Hematopoietic multipotent progenitor cell treated with erythropoietin and hydrocortisone succinate and interleukin-3 and kit ligand, for 17 days (in vitro differentiated cells): ENCODE data around the gene MMP24OS.
A peak's percentile ranks its signal among the peaks of the same experiment; 100 is the strongest.
"Not testable (repeated sequence)": the region's sequence is repeated elsewhere in the genome, so short reads cannot be mapped to it uniquely, and the experiment has no call there.

ENCODE experiments used
- DNase-seq: peaks from one replicate; pipeline ENCODE4 v3.0.0-alpha.2; 2015; ENCODE audit warnings: low spot score

MMP24OS gene

DNA sequence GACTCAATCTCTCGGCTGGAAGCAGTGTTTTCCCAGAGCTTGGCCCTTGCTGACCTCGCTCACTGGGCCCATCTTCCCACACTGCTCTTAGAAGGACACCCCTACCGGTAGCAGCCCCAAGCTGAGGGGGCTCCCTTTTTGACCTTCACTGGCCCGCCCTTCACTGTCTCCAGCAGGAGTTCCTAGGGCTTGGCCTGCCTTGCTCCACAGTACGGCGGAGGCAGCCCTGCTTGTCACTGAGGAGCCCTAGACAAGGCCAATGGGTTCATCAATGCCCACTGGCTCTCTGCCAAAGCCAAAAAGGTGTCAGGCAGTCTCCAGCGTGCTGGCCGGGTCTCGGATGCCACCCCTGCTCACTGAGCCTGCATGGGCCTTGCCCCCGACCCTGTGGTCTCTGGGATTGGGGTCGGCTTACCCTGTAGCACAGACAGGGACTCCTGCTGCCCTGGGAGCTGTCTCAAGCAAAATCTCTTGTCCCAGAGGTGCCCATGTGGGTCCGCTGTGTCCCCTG is 2.1 kb downstream of the MMP24OS start:
- no peak for DNase-seq

DNA sequence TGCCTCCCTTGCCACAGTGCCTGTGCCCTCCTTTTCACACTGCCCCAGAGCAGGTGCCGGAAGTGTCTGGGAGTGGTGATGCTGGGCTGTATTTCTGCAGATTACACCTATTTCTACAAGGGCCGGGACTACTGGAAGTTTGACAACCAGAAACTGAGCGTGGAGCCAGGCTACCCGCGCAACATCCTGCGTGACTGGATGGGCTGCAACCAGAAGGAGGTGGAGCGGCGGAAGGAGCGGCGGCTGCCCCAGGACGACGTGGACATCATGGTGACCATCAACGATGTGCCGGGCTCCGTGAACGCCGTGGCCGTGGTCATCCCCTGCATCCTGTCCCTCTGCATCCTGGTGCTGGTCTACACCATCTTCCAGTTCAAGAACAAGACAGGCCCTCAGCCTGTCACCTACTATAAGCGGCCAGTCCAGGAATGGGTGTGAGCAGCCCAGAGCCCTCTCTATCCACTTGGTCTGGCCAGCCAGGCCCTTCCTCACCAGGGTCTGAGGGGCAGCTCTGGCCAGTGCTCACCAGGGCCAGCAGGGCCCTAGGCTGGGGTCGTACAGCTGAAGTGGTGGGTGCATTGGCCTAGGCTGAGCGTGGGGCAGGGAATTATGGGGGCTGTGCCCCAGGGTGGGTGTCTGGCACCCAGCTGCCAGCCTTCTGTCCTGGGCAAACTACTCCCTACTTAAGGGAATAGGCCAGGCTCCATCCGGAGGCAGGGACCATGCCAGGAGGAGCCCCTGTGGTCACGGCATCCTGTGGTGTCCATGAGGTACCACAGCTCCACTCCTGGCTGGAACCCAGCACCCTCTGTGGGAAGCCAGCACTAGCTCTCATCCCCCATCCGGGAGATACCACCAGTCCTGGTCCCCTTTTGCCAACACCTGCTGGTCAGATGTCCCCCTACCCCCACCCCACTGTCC is 3.5 kb downstream of the MMP24OS start:
- no peak for DNase-seq

DNA sequence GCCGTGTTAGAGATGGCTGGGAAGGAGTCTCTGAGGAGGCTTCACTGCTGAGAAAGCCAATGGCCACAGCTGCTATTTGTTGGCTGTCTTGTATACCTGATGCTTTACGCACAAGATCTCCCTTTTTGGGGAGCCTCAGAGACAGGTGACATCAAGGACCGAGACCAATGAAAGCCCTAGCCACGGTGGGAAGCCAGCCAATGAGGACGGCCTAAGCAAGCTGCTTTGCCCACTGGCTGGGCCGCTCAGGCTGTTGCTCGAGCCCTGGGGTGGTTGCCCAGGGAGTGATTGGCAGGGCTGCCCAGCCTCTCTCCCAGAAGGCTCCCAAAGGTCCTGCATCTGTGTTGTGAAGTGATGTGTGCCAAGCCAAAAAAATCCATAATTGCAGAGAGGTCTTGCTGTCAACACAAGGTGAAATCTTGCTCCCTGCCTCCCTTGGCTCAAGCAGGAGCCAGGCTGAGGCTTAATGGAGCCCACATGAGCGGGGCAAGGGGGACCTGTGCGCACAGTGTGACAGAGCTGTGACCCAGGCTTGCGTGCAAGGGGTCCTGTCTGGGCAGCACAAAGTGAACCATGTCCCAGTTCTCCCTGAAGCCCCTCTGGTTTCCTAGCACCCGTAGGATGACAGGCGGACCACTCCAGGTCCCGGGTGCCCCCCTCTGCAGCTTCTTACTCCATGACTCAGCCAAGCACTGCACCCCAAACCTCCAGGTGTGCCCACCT is 4.3 kb downstream of the MMP24OS start:
- DNase-seq = no peak

DNA sequence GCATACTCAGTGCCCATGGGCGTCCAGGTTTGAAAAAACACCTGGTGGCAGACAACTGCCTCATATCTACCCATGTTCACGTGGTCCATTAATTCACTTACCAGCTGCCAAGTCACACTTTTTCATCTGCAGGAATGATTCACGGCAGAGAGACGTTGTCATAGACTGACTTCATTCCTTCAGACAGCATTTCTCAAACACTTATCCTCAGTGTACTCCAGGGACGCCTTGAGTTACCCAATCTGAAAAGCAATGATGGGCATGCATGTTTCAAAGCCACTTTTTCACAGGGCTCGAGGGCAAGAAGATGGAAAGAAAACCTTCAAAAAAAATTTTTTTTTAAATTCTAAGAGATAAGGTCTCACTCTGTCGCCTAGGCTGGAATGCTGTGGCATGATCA is 6.0 kb downstream of the MMP24OS start:
- no peak for DNase-seq

DNA sequence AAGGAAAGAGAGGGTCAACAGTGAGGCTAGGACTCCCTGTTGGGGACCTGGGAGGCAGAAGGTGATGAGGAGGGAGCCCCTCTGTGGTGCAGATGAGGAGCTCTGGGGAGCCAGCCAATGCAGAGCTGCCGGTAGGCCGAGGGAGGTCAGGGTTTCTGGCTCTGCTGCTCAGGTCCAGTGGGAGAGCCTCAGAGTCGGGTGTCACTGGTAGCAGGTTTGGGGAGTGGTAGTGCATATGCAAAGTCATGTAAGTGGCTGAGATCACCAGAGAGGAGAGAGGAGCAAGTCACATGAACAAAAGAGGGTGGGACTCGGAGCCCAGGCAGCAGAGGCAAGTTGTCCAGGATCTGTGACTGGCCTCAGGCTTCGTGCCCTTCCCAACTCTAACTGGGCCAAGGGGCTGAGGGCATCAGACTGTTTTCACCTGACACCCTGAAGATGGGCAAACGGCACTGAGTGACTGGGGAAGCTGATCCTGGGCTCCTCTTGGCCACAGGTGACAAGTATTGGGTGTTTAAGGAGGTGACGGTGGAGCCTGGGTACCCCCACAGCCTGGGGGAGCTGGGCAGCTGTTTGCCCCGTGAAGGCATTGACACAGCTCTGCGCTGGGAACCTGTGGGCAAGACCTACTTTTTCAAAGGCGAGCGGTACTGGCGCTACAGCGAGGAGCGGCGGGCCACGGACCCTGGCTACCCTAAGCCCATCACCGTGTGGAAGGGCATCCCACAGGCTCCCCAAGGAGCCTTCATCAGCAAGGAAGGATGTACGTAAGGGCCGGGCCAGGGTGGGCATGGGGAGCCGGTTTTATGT is 6.6 kb downstream of the MMP24OS start:
- DNase-seq = no peak

DNA sequence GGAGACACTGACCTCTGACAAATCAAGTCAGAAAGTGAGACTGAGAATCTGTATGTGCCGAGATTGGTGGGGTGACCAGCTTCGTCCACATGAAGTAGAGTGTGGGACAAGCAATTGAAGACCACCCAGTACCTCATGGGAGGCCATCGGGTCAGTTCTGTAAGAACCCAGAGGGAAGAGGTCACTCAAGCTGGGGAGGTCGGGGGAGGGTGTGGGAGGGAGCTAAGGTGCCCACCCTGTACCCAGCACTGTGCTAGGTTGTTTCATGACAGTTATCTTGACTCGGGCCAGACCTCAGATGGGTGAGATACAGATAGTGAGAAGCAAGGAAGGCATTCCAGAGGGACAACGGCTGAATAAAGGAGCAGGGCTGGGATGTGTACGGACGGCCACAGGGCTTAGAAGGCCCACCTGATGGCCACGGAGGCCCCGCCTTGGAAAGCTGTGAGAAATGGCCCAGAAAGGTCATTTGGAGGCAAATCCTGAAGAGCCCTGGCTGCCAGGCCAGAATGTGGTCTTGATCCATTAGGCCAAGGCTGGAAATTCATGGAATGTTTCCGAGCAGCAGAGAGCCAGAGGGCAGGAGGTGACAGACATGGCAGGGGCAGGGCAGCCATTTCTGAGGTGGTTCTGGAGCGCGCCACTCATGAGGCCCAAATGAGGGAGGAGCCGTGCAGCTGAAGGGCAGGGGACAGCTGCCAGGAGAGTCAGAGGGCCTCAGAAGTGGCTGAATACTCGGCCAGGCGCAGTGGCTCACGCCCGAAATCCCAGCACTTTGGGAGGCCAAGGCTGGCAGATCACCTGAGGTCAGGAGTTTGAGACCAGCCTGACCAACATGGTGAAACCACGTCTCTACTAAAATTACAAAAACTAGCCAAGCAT is 7.7 kb downstream of the MMP24OS start:
- no peak for DNase-seq

DNA sequence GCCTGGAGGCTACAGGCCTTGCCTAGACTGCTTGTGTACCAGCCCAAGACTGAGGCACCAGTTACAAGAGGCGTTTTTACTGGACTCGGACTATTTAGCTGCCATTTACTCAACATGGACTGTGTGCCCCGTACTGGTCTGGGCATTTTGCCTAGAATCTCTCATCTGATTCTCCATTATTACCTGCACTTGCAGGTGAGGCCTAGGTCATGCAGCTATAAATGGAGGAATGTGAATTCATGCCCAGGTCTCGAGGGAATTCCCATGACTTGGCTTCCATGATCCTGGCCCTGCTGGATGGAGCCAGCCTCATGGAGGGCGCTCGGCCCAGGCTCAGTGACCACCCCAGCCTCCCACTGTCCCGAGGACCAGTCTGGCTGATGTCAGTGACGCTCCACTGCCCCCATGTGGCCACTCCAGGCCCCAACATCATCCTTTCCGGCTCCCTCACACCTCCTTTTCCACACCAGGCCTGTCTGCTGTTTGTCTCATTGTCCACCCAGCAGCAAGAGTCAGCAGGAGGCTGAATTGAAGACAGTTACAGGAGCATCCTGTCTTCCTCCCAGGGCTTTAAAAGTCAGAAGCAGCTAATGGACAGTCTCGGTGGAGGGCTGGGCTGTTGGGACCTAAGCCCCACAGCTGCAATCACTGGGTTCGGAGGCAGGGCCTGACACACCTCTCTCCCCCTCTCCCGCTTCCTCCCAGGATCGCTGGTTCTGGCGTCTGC is 8.7 kb downstream of the MMP24OS start:
- DNase-seq = peak; percentile 45

DNA sequence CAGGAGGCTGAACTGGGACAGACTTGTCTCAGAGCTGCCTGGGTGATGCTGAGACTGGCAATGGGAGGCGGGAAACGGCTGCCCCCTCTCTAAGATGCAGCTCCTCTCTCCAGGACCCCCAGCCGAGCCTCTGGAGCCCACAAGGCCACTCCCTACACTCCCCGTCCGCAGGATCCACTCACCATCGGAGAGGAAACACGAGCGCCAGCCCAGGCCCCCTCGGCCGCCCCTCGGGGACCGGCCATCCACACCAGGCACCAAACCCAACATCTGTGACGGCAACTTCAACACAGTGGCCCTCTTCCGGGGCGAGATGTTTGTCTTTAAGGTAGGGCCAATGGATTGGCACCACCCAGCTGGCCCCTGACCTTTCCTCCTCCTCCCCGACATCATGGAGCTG is 10.8 kb downstream of the MMP24OS start:
- DNase-seq = no peak

DNA sequence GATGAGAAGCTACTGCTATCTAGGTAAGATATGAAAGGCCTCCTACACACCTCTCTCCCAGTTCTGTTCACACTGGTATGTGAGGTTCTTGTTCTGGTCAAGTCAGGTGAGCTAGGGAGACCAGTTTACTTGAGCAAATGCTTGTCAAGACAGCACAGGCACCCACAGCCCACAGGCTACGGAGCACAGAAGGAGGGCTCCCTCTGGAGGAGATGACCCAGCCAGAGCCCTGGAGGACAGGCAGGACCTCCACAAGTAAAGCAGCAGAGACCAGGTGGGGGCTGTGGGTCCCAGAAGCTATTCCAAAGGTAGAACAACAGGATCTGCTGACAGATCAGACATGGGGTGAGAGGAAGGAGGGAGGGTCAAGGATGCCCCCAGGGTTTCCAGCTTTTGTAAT is 13.2 kb downstream of the MMP24OS start:
- no peak for DNase-seq

DNA sequence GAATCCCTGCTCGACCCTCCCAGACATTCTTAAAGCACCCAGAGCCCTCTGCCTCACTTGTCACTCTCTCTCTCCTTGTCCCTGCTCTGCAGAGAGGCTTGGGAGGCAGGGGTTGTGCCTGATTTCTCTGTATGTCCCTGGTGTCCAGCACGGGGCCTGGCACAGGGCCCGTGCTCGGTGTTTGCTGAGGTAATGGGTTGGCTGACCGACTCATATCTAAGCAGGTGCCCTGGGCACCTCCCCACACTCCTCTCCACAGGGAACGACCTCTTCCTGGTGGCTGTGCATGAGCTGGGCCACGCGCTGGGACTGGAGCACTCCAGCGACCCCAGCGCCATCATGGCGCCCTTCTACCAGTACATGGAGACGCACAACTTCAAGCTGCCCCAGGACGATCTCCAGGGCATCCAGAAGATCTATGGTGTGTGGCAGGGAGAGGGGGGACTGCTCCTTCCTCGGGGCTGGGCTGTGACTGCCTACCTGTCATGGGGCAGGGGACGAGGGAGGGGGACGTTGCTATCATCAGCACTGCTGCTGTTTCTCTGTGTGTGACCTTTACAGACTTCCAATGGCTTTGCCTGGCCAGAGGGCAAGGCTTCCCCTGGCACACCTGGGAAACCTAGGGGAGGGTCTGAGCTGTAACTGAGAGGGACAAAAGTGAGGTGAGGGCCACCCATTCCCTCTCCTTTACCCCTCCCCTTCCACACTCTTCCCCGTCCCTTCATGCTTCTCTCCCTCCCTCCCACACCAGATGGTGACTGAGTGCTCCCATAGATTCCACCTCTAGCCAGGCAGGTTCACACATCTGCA is 14.2 kb downstream of the MMP24OS start:
- no peak for DNase-seq

DNA sequence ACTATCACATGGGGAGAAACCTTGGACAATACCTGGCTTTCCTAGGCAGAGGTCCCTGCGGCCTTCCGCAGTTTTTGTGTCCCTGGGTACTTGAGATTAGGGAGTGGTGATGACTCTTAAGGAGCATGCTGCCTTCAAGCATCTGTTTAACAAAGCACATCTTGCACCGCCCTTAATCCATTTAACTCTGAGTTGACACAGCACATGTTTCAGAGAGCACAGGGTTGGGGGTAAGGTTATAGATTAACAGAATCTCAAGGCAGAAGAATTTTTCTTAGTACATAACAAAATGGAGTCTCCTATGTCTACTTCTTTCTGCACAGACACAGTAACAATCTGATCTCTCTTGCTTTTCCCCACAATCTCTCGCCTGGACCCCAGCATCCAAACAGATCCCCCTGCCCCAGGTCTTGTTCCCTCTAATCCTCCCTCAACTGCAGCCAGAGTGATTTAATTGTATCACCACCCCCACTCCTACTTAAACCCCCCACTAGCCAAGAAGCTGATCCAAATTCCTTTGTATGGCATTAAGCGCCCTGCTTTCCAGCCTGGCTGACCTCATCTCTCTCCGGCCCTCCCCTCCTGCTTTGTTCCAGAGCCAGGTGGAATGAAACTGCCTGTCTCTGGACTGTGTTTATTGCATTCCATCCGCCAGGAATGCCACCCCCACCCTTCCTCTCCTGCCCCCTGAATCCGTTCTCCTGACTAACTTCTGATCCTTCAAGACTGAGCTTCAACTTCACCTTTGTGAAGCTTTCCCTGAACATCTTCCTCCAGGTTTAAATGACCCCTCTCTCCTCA is 15.0 kb downstream of the MMP24OS start:
- DNase-seq = not testable (repeated sequence)

DNA sequence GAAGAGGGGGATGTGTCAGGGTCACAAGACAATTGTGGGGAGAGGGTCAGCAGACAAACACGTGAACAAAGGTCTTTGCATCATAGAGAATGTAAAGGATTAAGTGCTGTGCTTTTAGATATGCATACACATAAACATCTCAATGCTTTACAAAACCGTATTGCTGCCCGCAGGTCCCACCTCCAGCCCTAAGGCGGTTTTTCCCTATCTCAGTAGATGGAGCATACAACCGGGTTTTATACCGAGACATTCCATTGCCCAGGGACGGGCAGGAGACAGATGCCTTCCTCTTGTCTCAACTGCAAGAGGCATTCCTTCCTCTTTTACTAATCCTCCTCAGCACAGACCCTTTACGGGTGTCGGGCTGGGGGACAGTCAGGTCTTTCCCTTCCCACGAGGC is 15.6 kb downstream of the MMP24OS start:
- DNase-seq = not testable (repeated sequence)

DNA sequence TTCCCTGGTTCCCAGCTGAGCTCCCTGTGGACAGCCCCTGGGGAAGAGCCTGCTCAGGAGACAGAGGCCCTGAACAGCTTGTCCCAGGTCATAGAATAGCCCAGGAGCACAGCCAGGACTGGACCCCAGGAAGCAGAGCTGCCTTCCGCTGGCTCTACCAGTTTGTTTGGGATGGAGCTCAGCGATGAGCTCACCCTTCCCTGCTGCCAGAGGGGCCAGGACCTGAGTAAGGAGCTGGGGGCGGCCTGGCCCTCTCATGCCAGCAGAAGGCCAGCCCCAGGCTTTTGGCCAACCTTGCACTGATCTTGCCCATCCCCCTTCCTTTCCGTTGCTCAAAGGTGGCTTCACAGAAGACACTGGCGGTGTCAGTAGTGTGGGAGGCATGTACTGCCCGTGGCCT is 17.5 kb downstream of the MMP24OS start:
- no peak for DNase-seq

DNA sequence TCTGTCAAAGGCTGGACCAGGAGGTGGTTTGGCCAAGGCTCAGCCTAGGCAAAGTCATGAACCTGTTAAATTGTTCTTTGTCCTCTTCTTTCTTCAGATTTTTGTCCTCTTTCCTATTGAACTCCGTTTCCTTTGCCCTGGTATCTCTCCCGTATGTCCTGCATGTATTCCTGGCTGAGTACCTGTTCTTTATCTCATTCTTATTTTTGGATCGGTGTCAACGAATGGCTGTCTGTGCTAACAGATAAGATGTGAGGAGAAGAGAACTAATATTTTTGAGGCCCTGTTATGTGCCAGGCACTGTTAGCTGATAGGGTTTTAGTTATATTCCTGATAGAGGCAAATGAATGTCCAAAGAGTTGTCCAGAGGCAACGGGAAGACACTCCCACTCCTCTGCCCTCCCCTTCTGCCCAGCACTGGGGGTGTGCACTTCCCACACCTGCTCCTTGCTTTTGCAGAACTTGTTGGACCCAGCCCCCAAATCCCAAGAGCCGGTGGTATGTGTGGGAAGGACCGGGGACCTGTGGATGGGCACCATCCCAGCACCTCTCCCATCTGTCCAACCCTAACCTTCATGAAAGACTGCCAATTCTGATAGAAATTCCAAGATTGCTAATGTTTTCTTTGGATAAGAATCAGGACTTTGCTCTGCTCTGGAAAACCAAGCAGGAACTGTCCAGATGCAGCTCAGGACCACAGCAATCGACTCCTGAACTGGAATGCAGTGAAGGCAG is 20.6 kb downstream of the MMP24OS start:
- no peak for DNase-seq

DNA sequence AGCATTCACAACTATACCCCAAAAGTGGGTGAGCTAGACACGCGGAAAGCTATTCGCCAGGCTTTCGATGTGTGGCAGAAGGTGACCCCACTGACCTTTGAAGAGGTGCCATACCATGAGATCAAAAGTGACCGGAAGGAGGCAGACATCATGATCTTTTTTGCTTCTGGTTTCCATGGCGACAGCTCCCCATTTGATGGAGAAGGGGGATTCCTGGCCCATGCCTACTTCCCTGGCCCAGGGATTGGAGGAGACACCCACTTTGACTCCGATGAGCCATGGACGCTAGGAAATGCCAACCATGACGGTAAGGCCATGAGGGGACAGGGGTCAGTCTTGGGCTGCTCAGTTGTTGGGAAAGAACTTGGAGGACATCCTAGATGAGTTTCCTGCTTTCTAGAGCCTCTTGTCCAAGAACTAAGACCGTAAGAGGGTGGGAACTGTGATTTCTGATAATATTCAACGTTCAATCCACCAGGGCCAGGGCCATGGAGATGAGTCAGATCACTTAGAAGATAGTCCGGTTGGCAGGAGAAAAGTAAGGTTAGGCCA is 23.4 kb downstream of the MMP24OS start:
- DNase-seq = no peak

DNA sequence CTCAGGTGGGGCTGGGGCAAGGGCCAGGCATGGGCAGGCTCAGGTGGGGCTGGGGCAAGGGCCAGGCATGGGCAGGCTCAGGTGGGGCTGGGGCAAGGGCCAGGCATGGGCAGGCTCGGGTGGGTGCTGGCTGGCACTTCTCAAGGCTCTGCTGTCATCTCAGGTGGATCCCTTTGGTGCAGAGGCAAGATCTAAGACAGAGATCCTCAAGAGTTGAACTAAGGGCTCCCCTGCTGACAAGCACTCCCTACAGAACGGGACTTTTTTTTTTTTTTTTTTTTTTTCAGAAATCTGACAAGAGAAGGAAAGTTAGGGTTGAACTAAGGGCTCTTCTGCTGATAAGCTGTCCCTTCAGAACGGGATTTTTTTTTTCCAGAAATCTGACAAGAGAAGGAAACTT is 24.9 kb downstream of the MMP24OS start:
- no peak for DNase-seq

DNA sequence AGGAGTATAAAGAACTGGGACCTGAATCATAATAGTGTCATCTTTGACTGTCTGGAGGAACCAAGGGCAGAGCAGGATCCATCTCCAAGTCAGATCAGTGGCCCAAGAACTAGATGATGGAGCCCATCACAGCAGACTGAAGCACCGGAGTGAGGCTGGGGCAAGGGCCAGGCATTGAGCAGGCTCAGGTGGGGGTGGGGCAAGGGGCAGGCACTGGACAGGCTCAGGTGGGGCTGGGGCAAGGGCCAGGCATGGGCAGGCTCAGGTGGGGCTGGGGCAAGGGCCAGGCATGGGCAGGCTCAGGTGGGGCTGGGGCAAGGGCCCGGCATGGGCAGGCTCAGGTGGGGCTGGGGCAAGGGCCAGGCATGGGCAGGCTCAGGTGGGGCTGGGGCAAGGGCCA is 25.3 kb downstream of the MMP24OS start:
- DNase-seq = not testable (repeated sequence)

DNA sequence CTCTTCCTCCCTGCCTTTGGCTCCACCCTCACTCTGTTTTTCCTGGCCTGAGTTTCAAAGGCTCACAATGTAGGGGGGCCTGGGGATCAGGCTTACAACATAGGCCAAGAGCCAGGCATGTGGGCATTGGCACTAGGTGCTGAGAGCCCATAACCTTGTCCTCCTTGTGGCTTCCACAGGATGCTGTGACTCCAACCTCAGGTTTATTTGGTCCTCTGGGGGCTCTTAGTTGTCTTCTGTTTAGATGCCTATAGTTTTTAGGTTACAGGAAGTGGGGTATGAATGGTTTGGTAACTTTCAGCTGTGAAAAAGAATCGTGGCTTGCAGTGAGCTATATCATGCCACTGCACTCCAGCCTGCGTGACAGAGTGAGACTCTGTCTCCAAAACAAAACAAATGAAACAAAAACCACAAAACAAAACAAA is 25.9 kb downstream of the MMP24OS start:
- no peak for DNase-seq
